ENCODE data around the gene CFAP92. TPM values are rescaled to one million over a fixed set of nuclear protein-coding genes. Genes with fewer than 3 reads are reported as not detected.

CFAP92 gene
- total and polyA plus RNA-seq, 4 donors, result 1.2 to 4.9 (median 2.7) TPM

GRCh38 chr3:128895843-128896697, 97.8 kb downstream of the CFAP92 start:
- WGBS, 2 donors, result 73 to 83% methylated on average over 11 of the region's 11 CpGs
- TF ChIP-seq, protein P1, sequence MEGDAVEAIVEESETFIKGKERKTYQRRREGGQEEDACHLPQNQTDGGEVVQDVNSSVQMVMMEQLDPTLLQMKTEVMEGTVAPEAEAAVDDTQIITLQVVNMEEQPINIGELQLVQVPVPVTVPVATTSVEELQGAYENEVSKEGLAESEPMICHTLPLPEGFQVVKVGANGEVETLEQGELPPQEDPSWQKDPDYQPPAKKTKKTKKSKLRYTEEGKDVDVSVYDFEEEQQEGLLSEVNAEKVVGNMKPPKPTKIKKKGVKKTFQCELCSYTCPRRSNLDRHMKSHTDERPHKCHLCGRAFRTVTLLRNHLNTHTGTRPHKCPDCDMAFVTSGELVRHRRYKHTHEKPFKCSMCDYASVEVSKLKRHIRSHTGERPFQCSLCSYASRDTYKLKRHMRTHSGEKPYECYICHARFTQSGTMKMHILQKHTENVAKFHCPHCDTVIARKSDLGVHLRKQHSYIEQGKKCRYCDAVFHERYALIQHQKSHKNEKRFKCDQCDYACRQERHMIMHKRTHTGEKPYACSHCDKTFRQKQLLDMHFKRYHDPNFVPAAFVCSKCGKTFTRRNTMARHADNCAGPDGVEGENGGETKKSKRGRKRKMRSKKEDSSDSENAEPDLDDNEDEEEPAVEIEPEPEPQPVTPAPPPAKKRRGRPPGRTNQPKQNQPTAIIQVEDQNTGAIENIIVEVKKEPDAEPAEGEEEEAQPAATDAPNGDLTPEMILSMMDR (IDR thresholded peaks at IDR 0.05; ENCODE audit: control extremely low read depth, extremely low read depth), result no peak
- H3K36me3 ChIP-seq (ENCODE audit: control insufficient read depth in 4 of 4, insufficient read depth in 4 of 4, low read length in 4 of 4), result peaks cover 38 to 57% (median 47%) of the 10 kb centered on the region in 4 donors

GRCh38 chr3:128889139-128889894, 104.6 kb downstream of the CFAP92 start:
- H3K27ac ChIP-seq (ENCODE audit: low read depth in 1 of 2, low read length in 1 of 2), result no peak overlapping the region
- H3K27me3 ChIP-seq (ENCODE audit: control insufficient read depth in 3 of 3, insufficient read depth in 3 of 3, low read length in 2 of 3), result no peaks in the 10 kb centered on the region
- peaks cover 7 to 29% (median 15%) of the 10 kb centered on the region in 4 donors for H3K36me3 ChIP-seq (ENCODE audit: control insufficient read depth in 4 of 4, insufficient read depth in 4 of 4, low read length in 4 of 4)
- H3K9me3 ChIP-seq (ENCODE audit: control insufficient read depth in 4 of 4, insufficient read depth in 3 of 4, low read length in 3 of 4), result no peaks in the 10 kb centered on the region
- no peaks in the 10 kb centered on the region for H3K4me1 ChIP-seq (ENCODE audit: control insufficient read depth in 5 of 5, insufficient read depth in 5 of 5, low read length in 5 of 5)
- 90 to 92% methylated on average over 7 of the region's 7 CpGs for WGBS, 2 donors
- no peak overlapping the region for H3K4me3 ChIP-seq
- ATAC-seq (ENCODE audit: insufficient read depth, low FRiP score), result no peak
- DNase-seq, result no peak
- no peak overlapping the region for H3K9ac ChIP-seq (ENCODE audit: insufficient read depth in 1 of 2, low read length in 2 of 2)
- TF ChIP-seq, protein P1 (IDR thresholded peaks at IDR 0.05; ENCODE audit: control extremely low read depth, extremely low read depth), result no peak

More at GRCh38 chr3:128895843-128896697, 97.8 kb downstream of the CFAP92 start:
- Histone ChIP-seq H3K9ac (ENCODE audit: insufficient read depth in 1 of 2, low read length in 2 of 2) (no peak overlapping the region), H3K4me3 (no peak overlapping the region), H3K27ac (ENCODE audit: low read depth in 1 of 2, low read length in 1 of 2) (no peak overlapping the region), H3K27me3 (ENCODE audit: control insufficient read depth in 3 of 3, insufficient read depth in 3 of 3, low read length in 2 of 3) (no peaks in the 10 kb centered on the region), H3K4me1 (ENCODE audit: control insufficient read depth in 5 of 5, insufficient read depth in 5 of 5, low read length in 5 of 5) (peaks cover 0 to 3% (median 0%) of the 10 kb centered on the region in 5 donors), H3K9me3 (ENCODE audit: control insufficient read depth in 4 of 4, insufficient read depth in 3 of 4, low read length in 3 of 4) (no peaks in the 10 kb centered on the region)
- no peak for DNase-seq
- no peak for ATAC-seq (ENCODE audit: insufficient read depth, low FRiP score)

- no peaks in the 10 kb centered on the region for H3K9me3 ChIP-seq (ENCODE audit: control insufficient read depth in 4 of 4, insufficient read depth in 3 of 4, low read length in 3 of 4)
- ATAC-seq (ENCODE audit: insufficient read depth, low FRiP score) (no peak), DNase-seq (no peak)
- 95 to 100% methylated on average over 1 of the region's 1 CpG for WGBS, 2 donors
- H3K4me3 ChIP-seq, result no peak overlapping the region
- no peak overlapping the region for H3K27ac ChIP-seq (ENCODE audit: low read depth in 1 of 2, low read length in 1 of 2)
- H3K36me3 ChIP-seq (ENCODE audit: control insufficient read depth in 4 of 4, insufficient read depth in 4 of 4, low read length in 4 of 4), result peaks cover 2 to 22% (median 11%) of the 10 kb centered on the region in 4 donors
- H3K4me1 ChIP-seq (ENCODE audit: control insufficient read depth in 5 of 5, insufficient read depth in 5 of 5, low read length in 5 of 5), result peaks cover 0 to 13% (median 3%) of the 10 kb centered on the region in 5 donors
- H3K9ac ChIP-seq (ENCODE audit: insufficient read depth in 1 of 2, low read length in 2 of 2), result no peak overlapping the region
- TF ChIP-seq, protein P1 (IDR thresholded peaks at IDR 0.05; ENCODE audit: control extremely low read depth, extremely low read depth), result no peak
- H3K27me3 ChIP-seq (ENCODE audit: control insufficient read depth in 3 of 3, insufficient read depth in 3 of 3, low read length in 2 of 3), result no peaks in the 10 kb centered on the region
These were observed 108.9 kb downstream of the CFAP92 start for GRCh38 chr3:128884992-128885391.

Data from lung (tissue), 12 donors.